Measurements from ENCODE around the gene RNF207.

The RNF207 gene

DNA sequence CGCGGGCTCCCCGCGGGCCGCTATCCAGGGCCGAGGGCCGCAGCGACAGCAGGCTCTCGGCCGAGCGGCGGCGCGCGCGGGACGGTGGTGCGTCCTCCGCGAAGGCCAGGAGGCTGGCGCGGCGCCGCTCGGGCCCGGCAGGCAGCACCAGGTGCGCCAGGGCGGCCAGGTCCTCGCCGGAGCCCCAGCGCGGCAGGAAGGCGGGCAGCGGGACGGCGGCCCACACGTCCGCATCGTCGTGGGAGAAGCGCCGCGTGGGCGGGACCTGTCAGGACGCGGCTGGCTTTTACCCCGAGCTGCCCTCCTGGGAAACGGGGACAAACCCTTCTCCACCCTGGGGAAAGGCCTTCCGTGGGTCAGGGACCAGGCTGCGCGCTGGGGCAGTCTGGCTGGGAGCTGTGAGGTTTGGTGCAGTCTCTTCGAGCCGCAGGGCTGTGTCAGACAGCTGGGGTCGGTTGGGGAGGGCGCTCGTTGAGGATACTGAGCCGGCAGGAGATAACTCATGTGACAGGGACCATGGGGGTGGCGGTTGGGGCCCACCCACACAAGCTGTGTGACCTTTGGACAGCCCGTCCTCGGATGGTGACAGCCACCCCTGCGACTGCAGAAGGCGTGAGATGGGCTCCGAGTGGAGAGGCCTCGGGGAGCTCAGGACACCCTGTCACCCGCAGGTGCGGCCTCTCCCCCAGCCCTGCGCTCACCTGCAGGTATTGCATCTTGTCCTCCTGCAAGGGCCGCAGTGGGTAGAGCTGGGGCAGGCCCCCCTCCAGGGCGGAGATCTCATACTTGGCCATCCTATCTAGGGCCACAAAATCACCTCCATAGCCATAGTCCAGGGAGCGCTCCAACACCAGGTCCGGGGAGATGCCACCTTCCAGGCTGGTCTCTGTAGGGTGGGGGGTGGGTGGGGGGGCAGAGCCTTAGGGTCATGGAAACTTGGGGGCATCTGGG, 44.1 kb downstream of the RNF207 start:
- DNase-seq, result no peak

DNA sequence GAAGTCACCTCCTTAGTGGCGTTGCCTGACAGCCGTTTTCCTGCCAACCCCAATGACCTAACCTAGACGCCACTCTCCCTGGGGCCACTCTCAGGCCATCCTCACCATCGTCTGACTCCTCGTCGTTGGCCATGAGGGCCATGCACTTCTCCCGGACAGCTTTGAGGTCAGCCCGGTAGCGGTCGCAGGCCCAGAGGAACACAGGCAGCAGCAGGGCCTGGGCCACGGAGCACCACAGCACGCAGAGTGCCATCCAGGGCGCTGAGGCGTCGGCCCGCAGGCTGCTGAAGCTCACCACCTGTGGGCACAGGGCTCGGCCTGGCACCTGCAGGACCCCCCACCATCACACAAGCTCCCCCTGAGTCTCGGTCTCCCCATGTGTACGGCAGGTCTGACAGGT, 45.3 kb downstream of the RNF207 start:
- DNase-seq, result no peak

DNA sequence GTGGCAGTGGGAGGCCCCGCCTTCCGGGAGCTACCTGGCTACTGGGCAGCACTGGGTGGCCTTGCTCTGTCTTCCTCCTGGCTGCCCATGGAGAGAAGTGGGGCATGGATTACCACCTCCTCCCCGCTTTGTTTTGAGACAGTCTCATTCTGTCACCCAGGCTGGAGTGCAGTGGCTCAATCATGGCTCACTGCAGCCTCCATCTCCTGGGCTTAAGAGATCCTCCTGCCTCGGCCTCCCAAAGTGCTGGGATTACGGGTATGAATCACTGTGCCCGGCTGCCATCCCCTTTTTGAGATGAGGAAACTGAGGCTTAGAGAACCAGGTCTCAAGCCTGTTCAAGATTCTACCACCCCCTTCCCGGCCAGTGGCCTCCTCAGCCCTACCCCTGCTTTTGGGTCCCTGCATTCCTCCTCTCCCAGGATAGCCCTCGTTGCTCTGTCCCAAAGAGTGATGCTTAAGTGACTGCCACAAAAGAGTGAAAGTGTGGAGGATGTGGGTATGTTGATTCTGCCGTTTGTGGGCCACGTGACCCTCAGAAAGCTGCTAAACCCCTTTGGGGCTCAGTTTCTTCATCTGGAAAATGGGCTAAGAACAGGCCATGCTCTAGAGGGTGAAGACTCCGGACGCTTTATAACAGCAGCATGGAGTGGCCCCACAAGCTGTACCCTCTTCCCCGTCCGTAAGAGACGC, 45.9 kb downstream of the RNF207 start:
- no peak for DNase-seq

DNA sequence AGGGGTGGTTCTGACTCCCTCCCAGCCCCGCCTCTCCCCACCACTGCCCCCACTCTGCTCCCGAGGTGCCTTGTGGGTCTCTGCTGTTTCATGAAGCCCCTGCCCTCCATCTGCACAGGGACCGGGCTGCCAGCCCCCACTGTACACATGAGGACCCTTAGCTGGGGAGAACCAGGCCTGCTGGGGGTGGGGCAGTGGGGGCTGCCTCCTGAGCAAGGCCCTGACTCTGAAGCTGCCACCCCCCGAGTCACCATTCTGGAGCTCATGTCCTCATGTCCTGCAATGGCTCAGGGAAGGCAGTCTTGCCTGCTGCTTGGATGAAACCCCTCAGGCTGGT, 46.4 kb downstream of the RNF207 start:
- DNase-seq, result no peak

DNA sequence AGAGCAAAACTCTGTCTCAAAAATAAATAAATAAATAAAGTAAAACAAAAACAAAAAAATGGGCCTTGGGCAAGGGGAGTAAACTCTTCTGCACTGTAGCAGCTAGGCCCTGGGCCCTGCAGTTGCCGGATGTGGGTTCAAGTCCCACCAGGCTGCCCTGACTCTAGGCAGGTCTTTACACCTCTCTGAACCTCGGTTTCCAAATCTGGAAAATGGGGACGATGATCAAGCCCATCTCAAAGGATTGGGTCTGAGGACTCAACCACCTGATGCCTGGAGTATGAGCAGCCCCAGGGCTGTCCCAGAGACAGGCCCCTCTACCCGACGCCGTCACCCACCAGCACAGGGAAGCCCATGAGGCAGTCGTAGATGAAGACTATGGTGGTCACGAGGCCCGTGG, 47.5 kb downstream of the RNF207 start:
- DNase-seq, result no peak

DNA sequence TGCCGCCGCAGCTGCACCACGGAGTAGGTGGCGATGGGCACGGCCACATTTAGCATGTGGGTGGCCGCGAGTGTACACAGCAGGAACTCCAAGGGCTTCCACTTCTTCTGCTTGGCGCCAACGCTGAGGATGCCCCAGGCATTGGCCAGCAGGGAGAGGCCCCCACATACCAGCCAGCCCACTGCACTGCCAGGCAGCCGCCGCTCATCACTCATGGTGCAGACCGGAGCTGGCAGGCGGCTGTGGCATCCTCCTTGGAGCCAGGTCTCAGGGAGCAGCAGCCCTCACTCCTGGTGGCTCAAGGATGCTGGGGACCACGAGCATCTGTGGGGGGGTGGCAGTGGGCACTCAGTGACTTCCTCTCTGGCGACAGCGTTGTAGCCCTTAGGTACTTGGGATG, 48.8 kb downstream of the RNF207 start:
- no peak for DNase-seq

DNA sequence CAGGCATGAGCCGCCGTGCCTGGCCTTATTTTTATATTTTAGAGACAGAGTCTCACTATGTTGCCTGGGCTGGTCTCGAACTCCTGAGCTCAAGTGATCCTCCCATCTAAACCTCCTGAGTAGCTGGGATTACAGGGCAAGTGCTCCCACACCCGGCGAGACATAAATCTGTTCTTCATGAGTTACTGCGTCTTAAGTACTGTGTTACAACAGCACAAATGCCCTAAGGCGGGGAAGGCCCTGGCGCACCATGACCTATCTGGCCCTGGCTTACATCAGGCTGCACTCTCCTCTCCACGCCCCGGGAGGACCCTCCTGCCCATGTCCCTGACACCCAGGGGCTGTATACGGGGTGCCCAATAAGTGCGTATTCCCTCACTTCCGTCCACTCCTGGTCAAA, 50.7 kb downstream of the RNF207 start:
- no peak for DNase-seq

DNA sequence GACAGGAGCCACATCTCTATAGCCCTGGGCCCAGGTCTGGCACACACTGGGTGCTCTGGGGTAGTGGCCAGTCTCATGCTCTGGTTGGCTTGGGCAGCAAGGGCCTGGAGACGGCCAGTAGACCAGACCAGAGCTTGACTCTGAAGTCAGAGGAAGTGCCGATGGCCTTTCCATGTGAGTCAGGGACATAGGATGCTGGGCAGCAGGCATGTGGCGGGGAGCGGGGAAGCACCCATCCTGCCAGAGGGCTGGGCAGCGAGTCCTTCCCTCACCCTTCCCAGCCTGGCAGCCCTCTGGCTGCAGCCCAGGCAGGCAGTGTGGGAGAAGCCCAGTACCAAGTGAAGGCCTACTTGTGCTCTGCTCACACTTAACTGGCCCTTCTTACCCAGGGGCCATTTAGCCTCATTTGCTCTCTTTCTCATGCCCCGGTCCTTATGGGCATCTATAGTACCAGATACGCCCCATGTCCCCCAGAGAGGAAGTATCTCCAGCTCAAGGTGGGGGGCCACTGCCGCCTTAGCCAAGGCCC, 51.7 kb downstream of the RNF207 start:
- DNase-seq, result no peak

DNA sequence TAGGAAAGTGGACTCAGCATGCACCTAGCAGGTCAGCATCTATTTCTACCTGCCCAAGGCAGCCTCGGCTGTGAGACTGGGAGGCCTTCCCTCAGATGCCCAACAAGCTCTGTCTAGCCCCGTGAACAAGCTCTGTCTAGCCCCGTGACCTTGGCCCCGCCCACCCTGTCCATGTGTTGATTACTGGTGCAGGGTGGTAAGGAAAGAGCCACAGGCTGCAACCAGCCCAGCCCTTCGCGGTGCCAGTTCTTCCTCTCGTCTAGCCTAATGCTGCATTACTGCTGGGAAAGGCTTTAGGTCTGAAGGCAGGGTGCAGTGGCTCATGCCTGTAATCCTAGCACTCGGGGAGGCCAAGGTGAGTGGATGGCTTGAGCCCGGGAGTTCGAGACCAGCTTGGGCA, 52.8 kb downstream of the RNF207 start:
- no peak for DNase-seq

DNA sequence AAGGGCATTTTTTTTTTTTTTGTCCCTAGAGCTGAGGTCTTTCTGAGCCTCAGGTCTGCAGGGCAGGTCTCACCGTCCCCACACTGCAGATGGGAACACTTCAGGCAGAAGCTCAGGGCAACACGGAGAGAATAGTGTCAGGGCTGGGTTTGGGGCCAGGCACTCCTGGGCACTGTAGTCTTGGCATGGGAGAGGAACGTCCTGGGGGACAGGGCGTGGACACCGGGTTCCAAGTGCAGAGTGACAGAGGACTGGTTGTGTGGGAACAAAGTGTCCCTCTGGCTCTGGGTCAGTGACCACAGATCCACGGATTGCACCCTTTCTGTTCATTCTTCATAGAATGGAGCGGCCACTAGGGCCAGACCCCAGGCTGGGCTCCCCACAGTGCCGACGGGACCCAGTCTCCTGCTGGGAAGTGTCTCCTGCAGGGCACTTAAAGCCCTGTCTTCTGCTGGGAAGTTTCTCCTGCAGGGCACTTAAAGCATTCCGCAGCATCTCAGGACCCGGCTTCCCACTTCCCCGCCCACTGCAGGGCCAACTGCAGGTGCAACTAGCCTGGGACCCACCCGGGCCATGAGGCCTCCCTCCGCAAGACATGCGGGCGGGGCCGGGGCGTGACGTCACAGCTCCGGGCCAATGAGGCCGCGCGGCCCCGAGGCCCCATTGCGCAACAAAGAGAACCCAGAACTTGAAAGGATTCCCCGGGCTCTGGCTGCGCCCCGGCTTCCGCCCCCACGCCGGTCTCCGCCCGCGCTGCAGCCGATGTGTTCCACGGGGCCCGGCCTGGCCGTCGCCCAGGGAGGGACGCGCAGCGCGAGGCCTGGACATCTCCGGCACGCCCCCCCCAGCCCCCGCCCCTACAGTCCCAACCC, 53.8 kb downstream of the RNF207 start:
- peak; percentile 90 for DNase-seq

DNA sequence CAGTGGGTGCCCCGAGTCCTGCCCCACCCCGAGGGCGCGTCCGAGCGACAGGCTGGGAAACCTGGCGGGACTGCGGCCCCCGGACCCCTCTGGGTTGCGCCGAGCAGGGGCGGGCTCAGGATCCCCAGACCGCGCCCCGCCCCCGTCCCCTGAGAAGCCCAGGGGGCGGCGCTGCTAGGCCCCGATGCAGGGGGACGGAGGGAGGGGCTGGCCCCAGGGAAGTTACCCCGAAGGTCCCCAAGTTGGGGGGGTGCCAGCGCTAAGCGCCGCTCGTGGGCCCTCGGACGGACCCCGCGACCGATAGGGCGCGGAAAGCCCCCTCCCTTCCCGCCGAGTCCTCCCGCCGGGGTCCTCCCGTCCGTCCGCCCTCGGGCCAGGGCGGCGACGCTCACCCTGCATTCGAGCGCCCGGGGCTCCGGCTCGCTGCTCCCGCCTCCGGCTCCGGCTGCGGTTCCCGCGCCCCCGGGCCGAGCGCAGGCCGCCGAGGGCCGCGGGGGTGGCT, 54.6 kb downstream of the RNF207 start:
- no peak for DNase-seq

DNA sequence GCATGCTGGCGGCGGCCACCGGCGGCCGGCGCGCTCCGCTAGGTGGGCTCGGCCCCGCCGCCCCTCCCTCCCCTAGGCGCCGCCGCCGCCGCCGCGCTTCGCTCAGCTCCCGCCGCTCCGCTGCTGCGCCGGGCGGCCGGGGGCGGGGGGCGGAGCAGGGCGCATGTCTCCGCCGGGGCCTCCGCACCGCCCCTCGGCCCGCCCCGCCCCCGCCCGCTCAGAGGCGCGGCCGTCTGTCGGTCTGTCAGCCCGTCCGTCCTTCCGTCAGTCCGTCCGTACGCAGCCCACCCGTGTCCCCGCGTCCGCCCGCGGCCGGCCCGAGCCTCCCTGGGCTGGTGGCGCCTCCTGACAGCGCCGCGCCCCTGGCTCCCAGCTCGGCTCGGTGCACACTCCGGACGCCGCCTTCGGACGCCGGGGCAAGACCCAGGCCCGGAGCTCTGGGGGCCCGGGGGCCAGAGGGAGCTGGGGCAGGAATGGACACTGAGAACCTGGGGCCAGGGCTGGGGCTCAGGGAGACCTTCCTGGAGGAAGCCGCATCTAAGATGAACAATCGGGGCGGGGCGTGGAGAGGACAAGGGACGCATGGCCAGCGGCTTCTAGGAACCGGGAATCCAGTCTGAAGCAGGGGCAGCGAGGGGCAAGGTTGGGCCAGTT, 55.2 kb downstream of the RNF207 start, which contains the start of gene GPR153:
TSS of gene GPR153 (minus strand) at position 138 of the 654 bp plus-strand sequence. CDS start 6,193 bp downstream, outside the sequence.
- no peak for DNase-seq

DNA sequence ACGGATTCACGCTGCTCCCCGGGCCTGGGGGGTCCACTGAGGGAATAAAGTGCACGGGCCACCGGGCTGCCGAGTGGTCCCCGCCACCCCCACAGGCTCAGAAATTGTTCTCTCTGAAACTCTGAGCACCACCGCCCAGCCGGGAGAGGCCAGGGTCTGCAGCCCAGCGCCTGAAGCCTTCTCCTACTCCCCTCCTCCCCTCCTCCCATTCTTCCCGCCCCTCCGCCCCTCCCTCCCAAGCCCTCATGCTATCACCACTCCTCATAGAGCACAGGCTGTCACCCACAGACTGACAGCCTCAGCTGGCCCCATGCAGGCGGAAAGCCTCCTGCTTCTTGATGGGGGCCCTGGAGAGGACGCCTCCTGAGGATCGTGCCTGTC, 55.7 kb downstream of the RNF207 start:
- no peak for DNase-seq

DNA sequence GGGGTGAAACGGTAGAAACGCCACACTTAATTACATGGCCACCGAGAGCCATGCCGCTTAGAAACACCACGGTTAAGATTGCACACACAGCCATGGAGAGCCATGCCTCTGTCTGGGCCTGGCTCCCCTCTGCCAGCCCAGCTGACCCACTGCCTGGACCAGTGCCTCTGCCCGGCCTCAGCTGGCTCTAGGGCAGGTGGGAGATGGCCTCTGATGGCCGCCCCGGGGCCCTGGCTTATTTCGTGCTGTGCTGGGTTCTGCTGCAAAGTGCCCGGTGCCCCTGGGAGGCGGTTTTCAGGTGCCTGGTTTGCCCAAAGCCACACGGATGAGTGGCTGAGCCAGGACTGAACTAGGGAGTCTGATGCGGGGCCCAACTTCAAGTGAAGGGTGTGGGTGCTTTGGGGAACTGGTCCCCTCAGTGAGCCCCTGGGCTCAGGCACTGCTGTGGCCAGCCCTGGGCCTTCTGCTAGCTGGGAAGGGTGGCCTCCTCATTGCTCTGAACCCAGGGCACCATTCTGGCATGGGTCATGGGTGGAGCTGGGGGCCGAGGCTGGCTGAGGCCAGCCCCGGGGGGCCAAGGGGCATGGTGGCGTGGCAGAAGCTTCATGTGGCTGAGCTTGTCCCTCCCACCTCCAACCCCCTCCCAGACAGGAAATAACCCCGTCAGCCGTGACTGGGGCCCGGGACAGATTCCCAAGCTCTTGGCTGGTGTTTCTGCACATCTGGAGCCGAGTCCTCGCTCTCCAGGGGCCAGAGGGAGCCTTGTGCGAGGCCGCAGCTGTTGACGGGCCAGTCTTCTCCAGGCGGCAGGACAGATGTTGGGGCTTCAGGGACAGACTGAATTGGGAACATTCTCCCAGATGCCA, 56.9 kb downstream of the RNF207 start:
- no peak for DNase-seq

DNA sequence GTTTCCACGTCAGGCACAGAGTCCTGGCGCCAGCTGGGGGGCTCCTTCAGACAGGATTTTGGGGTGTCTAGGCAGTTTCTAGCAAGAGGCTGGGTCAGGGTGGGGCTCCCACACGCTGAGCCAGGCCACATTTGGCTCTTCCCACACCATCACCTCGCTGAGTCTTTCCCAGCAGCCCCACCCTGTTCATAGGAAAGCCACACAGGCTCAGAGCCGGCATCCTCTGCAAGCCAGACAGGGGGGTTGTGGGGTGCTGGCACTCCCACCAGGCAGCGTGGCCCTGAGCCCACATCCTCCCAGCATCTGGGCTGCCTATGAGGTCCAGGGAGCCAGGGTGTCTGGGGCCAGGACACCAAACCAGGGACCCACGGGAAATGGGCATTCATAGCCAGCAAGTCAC, 57.8 kb downstream of the RNF207 start:
- no peak for DNase-seq

DNA sequence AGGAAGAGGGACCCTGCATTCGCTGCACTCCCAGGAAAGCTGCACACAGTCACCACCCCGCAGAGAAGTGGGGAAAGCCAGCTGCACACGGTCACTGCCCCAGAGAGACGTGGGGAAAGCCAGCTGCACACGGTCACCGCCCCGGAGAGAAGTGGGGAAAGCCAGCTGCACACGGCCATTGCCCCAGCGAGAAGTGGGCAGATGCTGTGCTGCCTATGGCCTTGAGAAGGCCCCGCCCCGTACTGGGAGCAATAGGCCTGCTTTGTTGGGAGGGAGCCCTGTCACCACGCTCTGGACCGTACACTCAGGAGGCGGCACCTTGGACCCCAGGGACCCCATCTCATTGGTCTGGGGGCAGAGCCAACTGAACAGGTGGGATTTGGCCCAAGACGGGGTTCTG, 59.2 kb downstream of the RNF207 start:
- no peak for DNase-seq

DNA sequence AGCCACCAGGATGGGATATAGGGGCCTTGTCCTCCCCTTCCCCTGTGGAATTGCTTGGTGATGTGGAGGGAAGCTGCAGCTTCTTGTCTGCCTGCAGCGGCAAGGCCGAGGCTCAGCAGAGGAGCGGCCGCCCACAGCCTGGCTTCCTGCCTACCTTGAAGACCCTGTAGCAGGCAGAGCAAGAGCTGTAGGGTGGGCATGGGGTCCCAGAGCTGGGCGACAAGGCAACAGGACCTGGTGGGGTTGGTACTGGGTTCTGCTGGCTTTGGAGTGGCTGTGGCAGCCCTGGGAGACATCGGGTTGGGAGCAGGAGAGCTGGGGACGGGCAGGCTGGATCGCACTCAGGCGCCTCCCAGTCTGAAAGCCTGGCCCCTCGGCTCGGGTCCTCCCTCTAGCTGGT, 60.7 kb downstream of the RNF207 start:
- no peak for DNase-seq

DNA sequence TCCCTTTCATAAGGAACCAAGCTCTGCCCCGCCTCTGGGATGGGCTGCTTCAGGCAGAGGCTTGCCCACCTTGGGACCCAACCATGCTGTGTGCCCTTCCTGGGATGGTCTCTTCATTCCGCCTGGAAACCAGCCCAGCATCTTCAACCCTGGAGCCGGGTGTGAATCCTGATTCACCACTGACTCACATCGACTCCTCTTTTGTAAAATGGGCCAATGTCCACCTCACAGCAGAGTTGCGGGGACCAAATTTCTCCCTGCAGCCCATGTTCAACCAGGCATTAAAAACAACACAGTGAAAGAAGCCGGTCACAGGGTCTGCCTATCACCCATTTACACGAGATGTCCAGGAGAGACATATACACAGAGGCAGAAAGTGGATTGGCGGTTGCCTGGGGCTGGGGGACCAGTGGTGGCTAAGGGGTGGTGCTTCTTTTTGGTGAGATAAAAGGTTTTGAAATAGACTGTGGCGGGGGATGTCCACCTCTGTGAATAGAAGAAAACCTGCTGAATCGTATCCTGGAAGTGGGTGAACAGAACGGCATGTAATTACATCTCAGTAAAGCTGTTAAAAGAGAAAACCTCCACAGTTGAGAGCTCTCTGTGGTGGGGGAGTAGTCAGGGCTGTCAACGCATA, 61.9 kb downstream of the RNF207 start:
- DNase-seq, result no peak

DNA sequence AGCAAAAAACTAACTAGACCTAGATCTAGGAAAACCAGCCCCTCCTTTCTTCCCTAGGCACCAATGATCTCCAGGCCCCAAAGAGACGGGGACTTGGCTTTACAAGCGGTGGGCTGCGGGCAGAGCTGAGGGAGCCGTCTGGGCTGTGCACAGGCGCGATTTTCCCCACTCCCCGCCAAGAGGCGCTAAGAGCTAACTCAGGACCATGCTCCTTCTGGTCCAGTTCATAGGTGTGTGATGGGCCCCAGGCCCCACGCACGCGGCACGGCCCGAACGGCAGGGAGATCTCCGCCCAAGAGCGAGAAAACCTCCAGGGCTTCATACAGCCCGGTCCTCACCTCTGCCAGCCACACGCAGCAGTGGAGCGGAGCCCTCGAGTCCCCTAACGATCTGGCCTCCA, 62.5 kb downstream of the RNF207 start:
- no peak for DNase-seq

DNA sequence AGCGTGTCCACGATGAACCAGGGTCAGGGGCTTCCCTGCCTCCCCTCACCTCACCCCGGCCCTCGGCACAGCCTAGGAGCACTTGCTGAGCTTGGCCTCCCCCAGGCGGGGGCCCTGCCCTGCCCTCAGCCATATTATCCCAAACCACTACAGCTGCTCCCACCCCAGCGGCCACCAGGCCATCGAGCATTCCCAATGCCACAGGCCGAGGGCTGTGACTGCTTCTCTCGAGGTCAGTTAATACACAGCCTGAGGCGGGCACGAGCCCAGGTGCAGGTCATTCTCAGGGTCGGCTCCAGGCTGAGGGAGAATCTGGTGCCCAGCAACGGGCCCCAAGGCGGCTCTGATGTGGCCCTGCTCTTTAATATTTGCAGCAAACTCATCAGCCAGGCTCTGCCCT, 63.4 kb downstream of the RNF207 start:
- DNase-seq, result no peak
